IMR-90 (cell line): Measurements from ENCODE around the gene SVBP. TPM values are rescaled to one million over a fixed set of nuclear protein-coding genes. Genes with fewer than 3 reads are reported as not detected.

Experiments used
- ATAC-seq: fragments of 200-7000 bp; cut with Tn5 transposase; 2 replicates; pipeline ENCODE4 v1.9.1; 2020; ENCODE audit warnings: low read depth, mild to moderate bottlenecking, moderate library complexity
- BruUV-seq: library from RNA; stranded (reverse); fragments of 400-500 nt; replicated peaks from 2 replicates; lab custom pipeline; 2021; lab: Mats Ljungman, UMichigan
- CTCF ChIA-PET: fragments of 300-600 bp; formaldehyde crosslinking; extraction: SDS; loops from one replicate; lab custom pipeline; 2021; ENCODE audit warnings: antibody characterized with exemption; lab: Yijun Ruan, JAX
- POLR2A ChIA-PET: fragments of 300-600 bp; sonication (Branson Sonifier 250); formaldehyde crosslinking; loops from one replicate; lab custom pipeline; 2022; ENCODE audit warnings: antibody characterized with exemption; ENCODE audit not compliant: unreplicated experiment; lab: Charles Lee
- DNase-seq: peaks from one replicate; pipeline ENCODE4 v3.0.0; 2013
- H2AFZ ChIP-seq: replicated peaks from 2 replicates; pipeline ENCODE3; 2013; ENCODE audit warnings: low read length, mild to moderate bottlenecking; ENCODE audit not compliant: poor library complexity
- H2AK5ac ChIP-seq: 2 replicates; pipeline ENCODE4 v1.6.1; 2013; ENCODE audit warnings: low read depth, low read length, inconsistent platforms
- H2AK9ac ChIP-seq: replicated peaks from 2 replicates; pipeline ENCODE3; 2013; ENCODE audit warnings: mild to moderate bottlenecking, low read depth, low read length, moderate library complexity; ENCODE audit not compliant: poor library complexity
- H2BK120ac ChIP-seq: 2 replicates; pipeline ENCODE4 v1.6.1; 2013; ENCODE audit warnings: low read depth, low read length, inconsistent platforms
- H2BK15ac ChIP-seq: 3 replicates; pipeline ENCODE4 v1.6.1; 2013; ENCODE audit warnings: low read depth, low read length, inconsistent platforms
- H2BK20ac ChIP-seq: 2 replicates; pipeline ENCODE4 v1.6.1; 2013; ENCODE audit warnings: low read depth, mild to moderate bottlenecking, inconsistent platforms, low read length, moderate library complexity
- H2BK5ac ChIP-seq: 2 replicates; pipeline ENCODE4 v1.6.1; 2013; ENCODE audit warnings: mild to moderate bottlenecking, low read depth, low read length, inconsistent platforms; ENCODE audit not compliant: poor library complexity, severe bottlenecking
- H3K14ac ChIP-seq: replicated peaks from 2 replicates; pipeline ENCODE4 v1.6.1; 2013; ENCODE audit warnings: low read depth, low read length, inconsistent platforms
- H3K18ac ChIP-seq: 2 replicates; pipeline ENCODE4 v1.6.1; 2013; ENCODE audit warnings: low read depth, low read length, control low read depth
- H3K23ac ChIP-seq: 2 replicates; pipeline ENCODE4 v1.6.1; 2013; ENCODE audit warnings: low read depth, low read length, inconsistent platforms
- H3K27ac ChIP-seq: 2 replicates; pipeline ENCODE4 v1.5.1; 2013; ENCODE audit warnings: mild to moderate bottlenecking, control low read depth, low read length; ENCODE audit not compliant: insufficient read depth
- H3K27me3 ChIP-seq: 2 replicates; pipeline ENCODE4 v1.6.1; 2013; ENCODE audit warnings: low read length; ENCODE audit not compliant: control insufficient read depth, insufficient read depth
- H3K36me3 ChIP-seq: 2 replicates; pipeline ENCODE4 v1.6.1; 2013; ENCODE audit warnings: low read length, mixed read lengths; ENCODE audit not compliant: control insufficient read depth, insufficient read depth
- H3K4ac ChIP-seq: 2 replicates; pipeline ENCODE4 v1.6.1; 2013; ENCODE audit warnings: low read depth, low read length, inconsistent platforms
- H3K4me1 ChIP-seq: 2 replicates; pipeline ENCODE4 v1.6.1; 2013; ENCODE audit warnings: low read length, mixed read lengths; ENCODE audit not compliant: control insufficient read depth, insufficient read depth
- H3K4me2 ChIP-seq: 2 replicates; pipeline ENCODE4 v1.6.1; 2013; ENCODE audit warnings: low read depth, mild to moderate bottlenecking, control low read depth, low read length, moderate library complexity
- H3K4me3 ChIP-seq: 2 replicates; pipeline ENCODE4 v1.5.1; 2013; ENCODE audit warnings: low read depth, mild to moderate bottlenecking, control low read depth, low read length, moderate library complexity; ENCODE audit not compliant: insufficient read depth
- H3K56ac ChIP-seq: 2 replicates; pipeline ENCODE4 v1.6.1; 2013; ENCODE audit warnings: low read length, inconsistent platforms; ENCODE audit not compliant: insufficient read depth; ENCODE audit errors: extremely low read depth
- H3K79me1 ChIP-seq, 2 experiments: 2 replicates each; pipeline ENCODE4 v1.6.1; 2013; ENCODE audit warnings: low read length in 2 of 2, inconsistent platforms in 1 of 2, low read depth in 1 of 2
- H3K9ac ChIP-seq: 2 replicates; pipeline ENCODE4 v1.6.1; 2013; ENCODE audit warnings: low read depth, low read length, control low read depth
- H3K9me1 ChIP-seq: 2 replicates; pipeline ENCODE4 v1.6.1; 2013; ENCODE audit warnings: low read length, inconsistent platforms; ENCODE audit not compliant: insufficient read depth
- H3K9me3 ChIP-seq: 2 replicates; pipeline ENCODE4 v1.6.1; 2013; ENCODE audit warnings: low read length; ENCODE audit not compliant: control insufficient read depth, insufficient read depth
- H4K20me1 ChIP-seq: 2 replicates; pipeline ENCODE4 v1.6.1; 2013; ENCODE audit warnings: low read length, inconsistent platforms; ENCODE audit not compliant: insufficient read depth
- H4K5ac ChIP-seq: 2 replicates; pipeline ENCODE4 v1.6.1; 2013; ENCODE audit warnings: mild to moderate bottlenecking, low read depth, low read length, control low read depth
- H4K8ac ChIP-seq, 2 experiments: 2 replicates each; pipeline ENCODE4 v1.6.1; 2013; ENCODE audit warnings: low read depth in 2 of 2, low read length in 2 of 2, control low read depth in 1 of 2, inconsistent platforms in 1 of 2
- H4K91ac ChIP-seq: 2 replicates; pipeline ENCODE4 v1.6.1; 2013; ENCODE audit warnings: low read depth, low read length, inconsistent platforms; ENCODE audit not compliant: insufficient read depth
- CEBPB ChIP-seq: IDR thresholded peaks from 2 replicates; pipeline ENCODE4 v1.6.1; 2012; ENCODE audit warnings: low read depth, low read length, improper control_type of control experiment
- MAZ ChIP-seq: IDR thresholded peaks from 2 replicates; pipeline ENCODE4 v1.6.1; 2012; ENCODE audit warnings: low read depth, mild to moderate bottlenecking, low read length, improper control_type of control experiment, moderate library complexity, borderline replicate concordance
- MXI1 ChIP-seq: IDR thresholded peaks from 2 replicates; pipeline ENCODE4 v1.6.1; 2012; ENCODE audit warnings: low read depth, mild to moderate bottlenecking, low read length, moderate library complexity, borderline replicate concordance
- NFE2L2 ChIP-seq: fragments of 150-350 bp; IDR thresholded peaks from 2 replicates; pipeline ENCODE4 v1.6.1; 2016; ENCODE audit warnings: low read depth, mild to moderate bottlenecking, low read length
- RCOR1 ChIP-seq: IDR thresholded peaks from 2 replicates; pipeline ENCODE4 v1.6.1; 2012; ENCODE audit warnings: mild to moderate bottlenecking, low read length, improper control_type of control experiment; ENCODE audit not compliant: insufficient replicate concordance
- RFX5 ChIP-seq: IDR thresholded peaks from 2 replicates; pipeline ENCODE4 v1.8.0; 2012; ENCODE audit warnings: low read depth, mild to moderate bottlenecking, low read length, moderate library complexity
- USF2 ChIP-seq: fragments of 150-350 bp; IDR thresholded peaks from 2 replicates; pipeline ENCODE4 v1.6.1; 2017; ENCODE audit warnings: mild to moderate bottlenecking, antibody characterized with exemption, low read length, low read depth
- WGBS, 2 experiments: methylation state at CpG; one replicate each; pipeline versions ENCODE4 v1.1.5 to v1.1.7; 2013; ENCODE audit warnings: missing lambda C conversion rate in 2 of 2; ENCODE audit not compliant: insufficient read length in 1 of 2; ENCODE audit errors: extremely low coverage in 2 of 2; 5-methylcytosine and 5-hydroxymethylcytosine counted together
- dilution Hi-C: fragments of 300-500 bp; cut with HindIII; formaldehyde crosslinking; loops from one replicate; pipeline ENCODE4 v1.14.3; 2018; ENCODE audit warnings: low sequenced_read_pairs; ENCODE audit not compliant: unreplicated experiment
- in situ Hi-C: fragments of 300-500 bp; cut with MboI; formaldehyde crosslinking; loops from 3 replicates; pipeline ENCODE4 v1.14.3; 2019; ENCODE audit warnings: low sequenced_read_pairs, inconsistent platforms, mixed read lengths
- intact Hi-C: fragments of 100-400 bp; cut with micrococcal nuclease; formaldehyde crosslinking; loops from 2 replicates; pipeline ENCODE4 v1.10.0; 2022
- polyA plus RNA-seq, 3 experiments: library from polyadenylated mRNA; depleted of rRNA; stranded (reverse); fragments of >200 nt; gene quantifications; 2 replicates each; pipeline ENCODE4 v1.2.3, GENCODE V29; 2012; ENCODE audit warnings: low replicate concordance in 1 of 3
- total RNA-seq: library from RNA; depleted of rRNA; stranded (reverse); fragments of >200 nt; gene quantifications from 2 replicates; pipeline ENCODE4 v1.2.3, GENCODE V29; 2012

Gene SVBP
- total and polyA plus RNA-seq, 2 of the 4 experiments (the other 2 are of a cell fraction): 9.7 to 11.5 TPM

- peak; percentile 11 for ATAC-seq
- no peak overlapping the region for H3K4me2 ChIP-seq
Measured at GRCh38 chr1:42801832-42802473, 15.2 kb downstream of the SVBP start.

More at GRCh38 chr1:42801832-42802473, 15.2 kb downstream of the SVBP start:
- Histone ChIP-seq H4K5ac (no peak overlapping the region), H3K14ac (no peak overlapping the region), H2AK9ac (no peak overlapping the region), H3K18ac (no peak overlapping the region), H3K4ac (no peak overlapping the region), H3K23ac (no peak overlapping the region), H3K36me3 (no peaks in the 10 kb centered on the region), H2BK20ac (no peak overlapping the region), H4K8ac (no peak overlapping the region), H3K27ac (no peak overlapping the region), H3K9me1 (no peaks in the 10 kb centered on the region), H2BK5ac (no peak overlapping the region), H3K9ac (no peak overlapping the region), H3K79me1 (no peaks in the 10 kb centered on the region), H4K20me1 (no peaks in the 10 kb centered on the region), H3K56ac (no peak overlapping the region), H2AK5ac (no peak overlapping the region), H2BK15ac (no peak overlapping the region), H3K4me3 (no peak overlapping the region), H2BK120ac (no peak overlapping the region), H3K9me3 (no peaks in the 10 kb centered on the region), H4K91ac (no peak overlapping the region), H3K4me1 (peaks cover 7% of the 10 kb centered on the region), H2AFZ (no peak overlapping the region), H3K27me3 (peaks cover 5% of the 10 kb centered on the region)
- BruUV-seq: no TSS peak
- intact Hi-C loops (no loop called here), dilution Hi-C loops (no loop called here), in situ Hi-C loops (no loop called here)
- no CpG with 5 or more reads among the region's 8 CpGs for WGBS, 2 experiments
- ChIA-PET POLR2A (no interaction called here), CTCF (interaction anchor here (1.3 kb wide), 1 partner anchor 11 kb away, joined by 4 read pairs; no protein-coding TSS in a partner anchor)
- DNase-seq: peak; percentile 17
- TF ChIP-seq RFX5 (no peak), NFE2L2 (no peak), RCOR1 (no peak), MXI1 (no peak), MAZ (no peak), USF2 (no peak), CEBPB (0 out of 2 replicates have a peak, but pooled peaks have one; percentile 35)
